Tibial nerve (tissue), 4 donors: Measurements from ENCODE around the gene TCF7L1. TPM values are rescaled to one million over a fixed set of nuclear protein-coding genes. Genes with fewer than 3 reads are reported as not detected.

ENCODE experiments used
- DNase-seq, 2 donors: peaks; one replicate each; pipeline ENCODE4 v3.0.0-alpha.2; 2019; ENCODE audit warnings: low spot score in 2 of 2
- H3K27ac ChIP-seq, 4 donors: fragments of 200-600 bp; sonication (generic) in 3 of 4; one replicate each; pipeline ENCODE4 v1.5.1; 2017 to 2019; ENCODE audit warnings: mild to moderate bottlenecking in 1 of 4
- H3K27me3 ChIP-seq, 2 donors: fragments of 200-600 bp; sonication (generic) in 1 of 2; one replicate each; pipeline versions ENCODE4 v1.5.1 to v1.6.0; 2017 to 2019
- H3K36me3 ChIP-seq, 3 donors: fragments of 200-600 bp; sonication (generic); one replicate each; pipeline ENCODE4 v1.5.1; 2018 to 2019
- H3K4me1 ChIP-seq, 4 donors: fragments of 200-600 bp; sonication (generic) in 3 of 4; one replicate each; pipeline ENCODE4 v1.5.1; 2017 to 2019
- H3K4me3 ChIP-seq, 4 donors: fragments of 200-600 bp; sonication (generic) in 3 of 4; one replicate each; pipeline ENCODE4 v1.5.1; 2017 to 2019; ENCODE audit warnings: mild to moderate bottlenecking in 1 of 4, moderate library complexity in 1 of 4
- H3K9me3 ChIP-seq, 4 donors: fragments of 200-600 bp; sonication (generic) in 3 of 4; one replicate each; pipeline ENCODE4 v1.5.1; 2017 to 2019
- CTCF ChIP-seq, 5 experiments: fragments of 200-600 bp in 3 of 5; fragments of 450-650 bp in 2 of 5; sonication (generic) in 3 of 5; IDR thresholded peaks; one replicate each; pipeline ENCODE4 v1.5.1; 2016 to 2019; ENCODE audit warnings: antibody characterized with exemption in 5 of 5, mild to moderate bottlenecking in 3 of 5, moderate library complexity in 2 of 5
- EP300 ChIP-seq, 2 donors: sonication (generic); formaldehyde crosslinking; IDR thresholded peaks; one replicate each; pipeline ENCODE4 v1.6.1; 2017; ENCODE audit warnings: antibody characterized with exemption in 2 of 2, mild to moderate bottlenecking in 1 of 2
- POLR2A ChIP-seq, 2 donors: fragments of 450-650 bp; IDR thresholded peaks; one replicate each; pipeline ENCODE4 v1.6.1; 2017; ENCODE audit warnings: antibody characterized with exemption in 2 of 2, mild to moderate bottlenecking in 2 of 2, moderate library complexity in 2 of 2
- WGBS, 2 donors: methylation state at CpG; one replicate each; pipeline ENCODE4 v1.1.5; 2018; 5-methylcytosine and 5-hydroxymethylcytosine counted together
- total RNA-seq, 4 donors: library from RNA; depleted of rRNA; stranded (reverse); fragments of >200 nt; gene quantifications; one replicate each; pipeline ENCODE4 v1.1.0, GENCODE V29; 2016

TCF7L1 gene
- total RNA-seq, 4 donors from 2014 or later: 3.7 to 14.1 (median 7.1) TPM

- Histone ChIP-seq H3K27me3 (no peaks in the 10 kb centered on the region), H3K27ac (no peak overlapping the region), H3K4me1 (peaks cover 0 to 7% (median 0%) of the 10 kb centered on the region in 4 donors), H3K9me3 (no peaks in the 10 kb centered on the region), H3K4me3 (no peak overlapping the region), H3K36me3 (peaks cover 0 to 18% (median 0%) of the 10 kb centered on the region in 3 donors)
- 92 to 94% methylated on average over 7 of the region's 7 CpGs for WGBS, 2 donors
- TF ChIP-seq EP300 (IDR thresholded peaks at IDR 0.05): no peak
- no peak for TF ChIP-seq POLR2A (IDR thresholded peaks at IDR 0.05)
- TF ChIP-seq CTCF (IDR thresholded peaks at IDR 0.05): no peak
- no peak for DNase-seq
These were observed 154.5 kb downstream of the TCF7L1 start for GRCh38 chr2:85287721-85288120.

- Histone ChIP-seq H3K27me3 (no peaks in the 10 kb centered on the region), H3K4me1 (peaks cover 0 to 7% (median 0%) of the 10 kb centered on the region in 4 donors), H3K27ac (no peak overlapping the region), H3K4me3 (no peak overlapping the region), H3K36me3 (peaks cover 0 to 23% (median 0%) of the 10 kb centered on the region in 3 donors), H3K9me3 (no peaks in the 10 kb centered on the region)
- TF ChIP-seq EP300 (IDR thresholded peaks at IDR 0.05) (no peak), POLR2A (IDR thresholded peaks at IDR 0.05) (no peak), CTCF (IDR thresholded peaks at IDR 0.05) (no peak)
- DNase-seq: no peak
- WGBS, 2 donors: 75 to 78% methylated on average over 10 of the region's 10 CpGs
These were observed 155.1 kb downstream of the TCF7L1 start for GRCh38 chr2:85288244-85288725.

GRCh38 chr2:85291425-85292023 lies 158.3 kb downstream of the TCF7L1 start:
- no peak for DNase-seq
- H3K27ac ChIP-seq: no peak overlapping the region
- H3K27me3 ChIP-seq: no peaks in the 10 kb centered on the region
- WGBS, 2 donors: 79 to 89% methylated on average over 4 of the region's 4 CpGs
- H3K4me1 ChIP-seq: no peaks in the 10 kb centered on the region
- H3K36me3 ChIP-seq: peaks cover 0 to 11% (median 0%) of the 10 kb centered on the region in 3 donors
- TF ChIP-seq CTCF (IDR thresholded peaks at IDR 0.05): no peak
- no peak for TF ChIP-seq EP300 (IDR thresholded peaks at IDR 0.05)
- no peak for TF ChIP-seq POLR2A (IDR thresholded peaks at IDR 0.05)
- no peak overlapping the region for H3K4me3 ChIP-seq
- no peaks in the 10 kb centered on the region for H3K9me3 ChIP-seq

GRCh38 chr2:85302121-85302520 lies 168.9 kb downstream of the TCF7L1 start:
- Histone ChIP-seq H3K27me3 (no peaks in the 10 kb centered on the region), H3K36me3 (peaks cover 0 to 48% (median 0%) of the 10 kb centered on the region in 3 donors), H3K9me3 (no peaks in the 10 kb centered on the region), H3K4me3 (no peak overlapping the region), H3K27ac (no peak overlapping the region), H3K4me1 (no peaks in the 10 kb centered on the region)
- WGBS, 2 donors: 74 to 79% methylated on average over 6 of the region's 6 CpGs
- no peak for DNase-seq
- TF ChIP-seq CTCF (IDR thresholded peaks at IDR 0.05): no peak
- TF ChIP-seq EP300 (IDR thresholded peaks at IDR 0.05): no peak
- TF ChIP-seq POLR2A (IDR thresholded peaks at IDR 0.05): no peak

GRCh38 chr2:85303780-85304531 lies 170.8 kb downstream of the TCF7L1 start:
- TF ChIP-seq EP300 (IDR thresholded peaks at IDR 0.05) (no peak), CTCF (IDR thresholded peaks at IDR 0.05) (no peak), POLR2A (IDR thresholded peaks at IDR 0.05) (no peak)
- no peak for DNase-seq
- H3K4me1 ChIP-seq: peaks cover 0 to 18% (median 8%) of the 10 kb centered on the region in 4 donors
- H3K27ac ChIP-seq: no peak overlapping the region
- H3K9me3 ChIP-seq: no peaks in the 10 kb centered on the region
- peaks cover 0 to 53% (median 0%) of the 10 kb centered on the region in 3 donors for H3K36me3 ChIP-seq
- no peaks in the 10 kb centered on the region for H3K27me3 ChIP-seq
- no peak overlapping the region for H3K4me3 ChIP-seq
- 88 to 90% methylated on average over 28 of the region's 28 CpGs for WGBS, 2 donors
